Measurements from ENCODE around the gene SMIM38. TPM values are rescaled to one million over a fixed set of nuclear protein-coding genes. Genes with fewer than 3 reads are reported as not detected.

Gene SMIM38
- polyA plus RNA-seq, 1 of the 3 experiments (the other 2 are of a cell fraction), result 0.13 TPM

DNA sequence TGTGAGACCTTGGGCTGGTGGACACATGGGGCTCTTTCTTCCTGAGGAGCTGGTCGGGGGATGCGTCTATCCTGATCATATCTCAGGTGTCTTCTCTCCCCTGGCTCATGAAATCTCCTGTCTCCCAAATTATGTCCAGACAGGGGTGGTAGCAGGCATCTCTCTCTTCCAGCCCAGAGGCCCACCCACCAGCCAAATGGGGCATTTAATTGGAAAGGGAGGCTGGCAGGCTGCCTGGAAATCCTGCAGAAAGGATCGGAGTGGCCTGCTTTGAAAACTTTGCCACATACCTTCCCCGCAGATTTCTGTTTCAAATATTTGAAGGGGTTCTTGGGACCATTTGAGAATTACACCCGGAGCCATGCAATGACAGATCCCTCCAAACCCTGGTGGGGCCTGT, 37.4 kb downstream of the SMIM38 start:
- H3K36me3 ChIP-seq (replicated peaks in 1 of 2; ENCODE audit: control insufficient read depth in 1 of 2, insufficient read depth in 2 of 2, low read length in 1 of 2), result no peaks in the 10 kb centered on the region
- no peak overlapping the region for H3K9ac ChIP-seq
- no peak overlapping the region for H3K4me3 ChIP-seq (ENCODE audit: low read depth in 2 of 2, low read length in 1 of 2)
- peak overlapping the region in 1 of 2 experiments; percentile 75; a peak in 1 of 4 replicates for H3K27ac ChIP-seq (ENCODE audit: low read depth in 2 of 2, low read length in 1 of 2)
- CTCF ChIA-PET, result interaction anchor here (0.7 to 2.6 kb wide), 3 partner anchors 9 to 450 kb away, joined by 3 to 6 read pairs (median 3); no protein-coding TSS in a partner anchor
- WGBS (ENCODE audit: low lambda C conversion rate), result 51% methylated on average over 5 of the region's 5 CpGs
- H3K4me2 ChIP-seq, result no peak overlapping the region
- peaks cover 0 to 20% of the 10 kb centered on the region in 2 experiments; a peak in 2 of 4 replicates for H3K4me1 ChIP-seq (ENCODE audit: control insufficient read depth in 1 of 2, insufficient read depth in 2 of 2, low read depth in 1 of 2, low read length in 1 of 2)
- H3K27me3 ChIP-seq (ENCODE audit: insufficient read depth), result no peaks in the 10 kb centered on the region
- no peaks in the 10 kb centered on the region for H3F3A ChIP-seq (replicated peaks; ENCODE audit: insufficient read depth)
- no peak overlapping the region for H2AFZ ChIP-seq (ENCODE audit: low read depth)
- POLR2A ChIA-PET, result no interaction called here
- H3K9me3 ChIP-seq, result no peaks in the 10 kb centered on the region
- DNase-seq, result peak; percentile 75
- H3K9me2 ChIP-seq, result no peaks in the 10 kb centered on the region
- H3K79me2 ChIP-seq (ENCODE audit: insufficient read depth), result no peaks in the 10 kb centered on the region
- H4K20me1 ChIP-seq (ENCODE audit: insufficient read depth), result no peaks in the 10 kb centered on the region
- TF ChIP-seq, protein P1, sequence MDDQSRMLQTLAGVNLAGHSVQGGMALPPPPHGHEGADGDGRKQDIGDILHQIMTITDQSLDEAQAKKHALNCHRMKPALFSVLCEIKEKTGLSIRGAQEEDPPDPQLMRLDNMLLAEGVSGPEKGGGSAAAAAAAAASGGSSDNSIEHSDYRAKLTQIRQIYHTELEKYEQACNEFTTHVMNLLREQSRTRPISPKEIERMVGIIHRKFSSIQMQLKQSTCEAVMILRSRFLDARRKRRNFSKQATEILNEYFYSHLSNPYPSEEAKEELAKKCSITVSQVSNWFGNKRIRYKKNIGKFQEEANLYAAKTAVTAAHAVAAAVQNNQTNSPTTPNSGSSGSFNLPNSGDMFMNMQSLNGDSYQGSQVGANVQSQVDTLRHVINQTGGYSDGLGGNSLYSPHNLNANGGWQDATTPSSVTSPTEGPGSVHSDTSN (IDR thresholded peaks at IDR 0.05), result no peak
- no peak for TF ChIP-seq RFX5 (IDR thresholded peaks at IDR 0.05; ENCODE audit: low read length)
- TF ChIP-seq MXI1 (IDR thresholded peaks at IDR 0.05; ENCODE audit: low read depth, low read length), result 0 out of 2 replicates have a peak, but pooled peaks have one; percentile 47
- TF ChIP-seq TCF12 (IDR thresholded peaks at IDR 0.05), result no peak
- TF ChIP-seq EP300 (IDR thresholded peaks at IDR 0.05; ENCODE audit: borderline replicate concordance in 1 of 2, low read depth in 1 of 2, low read length in 1 of 2), result peak in 1 of 2 experiments; percentile 36; a peak in 1 of 4 replicates
- TF ChIP-seq, protein P2, sequence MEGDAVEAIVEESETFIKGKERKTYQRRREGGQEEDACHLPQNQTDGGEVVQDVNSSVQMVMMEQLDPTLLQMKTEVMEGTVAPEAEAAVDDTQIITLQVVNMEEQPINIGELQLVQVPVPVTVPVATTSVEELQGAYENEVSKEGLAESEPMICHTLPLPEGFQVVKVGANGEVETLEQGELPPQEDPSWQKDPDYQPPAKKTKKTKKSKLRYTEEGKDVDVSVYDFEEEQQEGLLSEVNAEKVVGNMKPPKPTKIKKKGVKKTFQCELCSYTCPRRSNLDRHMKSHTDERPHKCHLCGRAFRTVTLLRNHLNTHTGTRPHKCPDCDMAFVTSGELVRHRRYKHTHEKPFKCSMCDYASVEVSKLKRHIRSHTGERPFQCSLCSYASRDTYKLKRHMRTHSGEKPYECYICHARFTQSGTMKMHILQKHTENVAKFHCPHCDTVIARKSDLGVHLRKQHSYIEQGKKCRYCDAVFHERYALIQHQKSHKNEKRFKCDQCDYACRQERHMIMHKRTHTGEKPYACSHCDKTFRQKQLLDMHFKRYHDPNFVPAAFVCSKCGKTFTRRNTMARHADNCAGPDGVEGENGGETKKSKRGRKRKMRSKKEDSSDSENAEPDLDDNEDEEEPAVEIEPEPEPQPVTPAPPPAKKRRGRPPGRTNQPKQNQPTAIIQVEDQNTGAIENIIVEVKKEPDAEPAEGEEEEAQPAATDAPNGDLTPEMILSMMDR (IDR thresholded peaks at IDR 0.05), result no peak
- TF ChIP-seq RAD21 (IDR thresholded peaks at IDR 0.05; ENCODE audit: low read length), result peak; percentile 20; the same call in 1 of the 2 replicates

- H3K27ac ChIP-seq (ENCODE audit: low read depth in 2 of 2, low read length in 1 of 2), result peak overlapping the region in 1 of 2 experiments; percentile 75; a peak in 1 of 4 replicates
- H3K79me2 ChIP-seq (ENCODE audit: insufficient read depth), result no peaks in the 10 kb centered on the region
- H3K4me3 ChIP-seq (ENCODE audit: low read depth in 2 of 2, low read length in 1 of 2), result no peak overlapping the region
- peaks cover 0 to 20% of the 10 kb centered on the region in 2 experiments; a peak in 2 of 4 replicates for H3K4me1 ChIP-seq (ENCODE audit: control insufficient read depth in 1 of 2, insufficient read depth in 2 of 2, low read depth in 1 of 2, low read length in 1 of 2)
- H4K20me1 ChIP-seq (ENCODE audit: insufficient read depth), result no peaks in the 10 kb centered on the region
- no peaks in the 10 kb centered on the region for H3K27me3 ChIP-seq (ENCODE audit: insufficient read depth)
- ChIA-PET CTCF (interaction anchor here (0.9 to 2.6 kb wide), 4 partner anchors 10 to 449 kb away, joined by 3 to 6 read pairs (median 4); no protein-coding TSS in a partner anchor), POLR2A (no interaction called here)
- peak; percentile 22 for DNase-seq
- H3K9me3 ChIP-seq, result no peaks in the 10 kb centered on the region
- H3K4me2 ChIP-seq, result no peak overlapping the region
- no peak overlapping the region for H2AFZ ChIP-seq (ENCODE audit: low read depth)
- no peaks in the 10 kb centered on the region for H3F3A ChIP-seq (replicated peaks; ENCODE audit: insufficient read depth)
- no peaks in the 10 kb centered on the region for H3K9me2 ChIP-seq
- WGBS (ENCODE audit: low lambda C conversion rate), result 49% methylated on average over 2 of the region's 2 CpGs
- H3K36me3 ChIP-seq (replicated peaks in 1 of 2; ENCODE audit: control insufficient read depth in 1 of 2, insufficient read depth in 2 of 2, low read length in 1 of 2), result no peaks in the 10 kb centered on the region
- H3K9ac ChIP-seq, result no peak overlapping the region
- TF ChIP-seq GABPA (IDR thresholded peaks at IDR 0.05; ENCODE audit: low read depth) (no peak), NRF1 (IDR thresholded peaks at IDR 0.05; ENCODE audit: low read depth, low read length) (no peak), MEF2A (IDR thresholded peaks at IDR 0.05; ENCODE audit: borderline replicate concordance, low read depth) (no peak), GATA2 (CRISPR knock-in tag; IDR thresholded peaks at IDR 0.05) (no peak), ELF1 (IDR thresholded peaks at IDR 0.05) (no peak), TCF12 (IDR thresholded peaks at IDR 0.05) (no peak), SMC3 (IDR thresholded peaks at IDR 0.05; ENCODE audit: low read depth, low read length) (no peak), RCOR1 (IDR thresholded peaks at IDR 0.05; ENCODE audit: low read length) (no peak), EP300 (IDR thresholded peaks at IDR 0.05; ENCODE audit: borderline replicate concordance in 1 of 2, low read depth in 1 of 2, low read length in 1 of 2) (no peak), POLR2AphosphoS5 (IDR thresholded peaks at IDR 0.05; ENCODE audit: low read depth, low read length) (no peak)
- TF ChIP-seq, protein P3, sequence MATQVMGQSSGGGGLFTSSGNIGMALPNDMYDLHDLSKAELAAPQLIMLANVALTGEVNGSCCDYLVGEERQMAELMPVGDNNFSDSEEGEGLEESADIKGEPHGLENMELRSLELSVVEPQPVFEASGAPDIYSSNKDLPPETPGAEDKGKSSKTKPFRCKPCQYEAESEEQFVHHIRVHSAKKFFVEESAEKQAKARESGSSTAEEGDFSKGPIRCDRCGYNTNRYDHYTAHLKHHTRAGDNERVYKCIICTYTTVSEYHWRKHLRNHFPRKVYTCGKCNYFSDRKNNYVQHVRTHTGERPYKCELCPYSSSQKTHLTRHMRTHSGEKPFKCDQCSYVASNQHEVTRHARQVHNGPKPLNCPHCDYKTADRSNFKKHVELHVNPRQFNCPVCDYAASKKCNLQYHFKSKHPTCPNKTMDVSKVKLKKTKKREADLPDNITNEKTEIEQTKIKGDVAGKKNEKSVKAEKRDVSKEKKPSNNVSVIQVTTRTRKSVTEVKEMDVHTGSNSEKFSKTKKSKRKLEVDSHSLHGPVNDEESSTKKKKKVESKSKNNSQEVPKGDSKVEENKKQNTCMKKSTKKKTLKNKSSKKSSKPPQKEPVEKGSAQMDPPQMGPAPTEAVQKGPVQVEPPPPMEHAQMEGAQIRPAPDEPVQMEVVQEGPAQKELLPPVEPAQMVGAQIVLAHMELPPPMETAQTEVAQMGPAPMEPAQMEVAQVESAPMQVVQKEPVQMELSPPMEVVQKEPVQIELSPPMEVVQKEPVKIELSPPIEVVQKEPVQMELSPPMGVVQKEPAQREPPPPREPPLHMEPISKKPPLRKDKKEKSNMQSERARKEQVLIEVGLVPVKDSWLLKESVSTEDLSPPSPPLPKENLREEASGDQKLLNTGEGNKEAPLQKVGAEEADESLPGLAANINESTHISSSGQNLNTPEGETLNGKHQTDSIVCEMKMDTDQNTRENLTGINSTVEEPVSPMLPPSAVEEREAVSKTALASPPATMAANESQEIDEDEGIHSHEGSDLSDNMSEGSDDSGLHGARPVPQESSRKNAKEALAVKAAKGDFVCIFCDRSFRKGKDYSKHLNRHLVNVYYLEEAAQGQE (IDR thresholded peaks at IDR 0.05; ENCODE audit: low read depth, low read length), result no peak
- TF ChIP-seq, protein P2 (IDR thresholded peaks at IDR 0.05), result no peak
- TF ChIP-seq, protein P4, sequence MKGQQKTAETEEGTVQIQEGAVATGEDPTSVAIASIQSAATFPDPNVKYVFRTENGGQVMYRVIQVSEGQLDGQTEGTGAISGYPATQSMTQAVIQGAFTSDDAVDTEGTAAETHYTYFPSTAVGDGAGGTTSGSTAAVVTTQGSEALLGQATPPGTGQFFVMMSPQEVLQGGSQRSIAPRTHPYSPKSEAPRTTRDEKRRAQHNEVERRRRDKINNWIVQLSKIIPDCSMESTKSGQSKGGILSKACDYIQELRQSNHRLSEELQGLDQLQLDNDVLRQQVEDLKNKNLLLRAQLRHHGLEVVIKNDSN (IDR thresholded peaks at IDR 0.05; ENCODE audit: borderline replicate concordance, low read depth), result no peak
Measured at GRCh38 chr11:69193629-69194028, 37.9 kb downstream of the SMIM38 start.

All from SK-N-SH (cell line).